ENCODE data around the gene STK32B. TPM values are rescaled to one million over a fixed set of nuclear protein-coding genes. Genes with fewer than 3 reads are reported as not detected.

Gene STK32B
- total RNA-seq, 2 experiments from 2014 or later, result not detected

GRCh38 chr4:5337731-5338130 is 286.5 kb downstream of the STK32B start:
- intact Hi-C loops (cut with micrococcal nuclease; ENCODE audit: unreplicated experiment), result no loop called here
- CTCF ChIA-PET (ENCODE audit: unreplicated experiment), result no interaction called here
- no peaks in the 10 kb centered on the region for H3K9me2 ChIP-seq (ENCODE audit: insufficient read depth, low read length)
- no peaks in the 10 kb centered on the region for H4K20me1 ChIP-seq (ENCODE audit: insufficient read depth, low read length)
- no peaks in the 10 kb centered on the region for H3K79me2 ChIP-seq (ENCODE audit: insufficient read depth, low read depth, low read length)
- H3K4me3 ChIP-seq (ENCODE audit: low read depth, low read length, poor library complexity, severe bottlenecking), result no peak overlapping the region
- H3K36me3 ChIP-seq (ENCODE audit: insufficient read depth, low read length), result no peaks in the 10 kb centered on the region
- H2AFZ ChIP-seq (ENCODE audit: low read length), result no peak overlapping the region
- POLR2A ChIA-PET, result no interaction called here
- no peak overlapping the region for H3K4me2 ChIP-seq (ENCODE audit: low read length)
- no peak for DNase-seq (ENCODE audit: low spot score)
- TF ChIP-seq EZH2phosphoT487 (IDR thresholded peaks at IDR 0.05; ENCODE audit: borderline replicate concordance, low read depth, low read length) (no peak), CTCF (conservative IDR thresholded peaks at IDR 0.05; ENCODE audit: low read length) (no peak)
- no peaks in the 10 kb centered on the region for H3K9me3 ChIP-seq (ENCODE audit: low read length)
- no peak overlapping the region for H3K27ac ChIP-seq (ENCODE audit: low read depth, low read length, poor library complexity, severe bottlenecking)
- no peaks in the 10 kb centered on the region for H3K4me1 ChIP-seq (ENCODE audit: insufficient read depth, low read length, poor library complexity, severe bottlenecking)
- BruUV-seq (replicated peaks), result no TSS peak

GRCh38 chr4:5338531-5338930 is 287.3 kb downstream of the STK32B start:
- Histone ChIP-seq H3K27ac (ENCODE audit: low read depth, low read length, poor library complexity, severe bottlenecking) (no peak overlapping the region), H3K9me2 (ENCODE audit: insufficient read depth, low read length) (no peaks in the 10 kb centered on the region), H4K20me1 (ENCODE audit: insufficient read depth, low read length) (no peaks in the 10 kb centered on the region), H3K79me2 (ENCODE audit: insufficient read depth, low read depth, low read length) (no peaks in the 10 kb centered on the region), H3K36me3 (ENCODE audit: insufficient read depth, low read length) (no peaks in the 10 kb centered on the region), H2AFZ (ENCODE audit: low read length) (no peak overlapping the region), H3K9me3 (ENCODE audit: low read length) (no peaks in the 10 kb centered on the region), H3K4me3 (ENCODE audit: low read depth, low read length, poor library complexity, severe bottlenecking) (no peak overlapping the region), H3K4me2 (ENCODE audit: low read length) (no peak overlapping the region), H3K4me1 (ENCODE audit: insufficient read depth, low read length, poor library complexity, severe bottlenecking) (no peaks in the 10 kb centered on the region)
- ChIA-PET CTCF (ENCODE audit: unreplicated experiment) (no interaction called here), POLR2A (no interaction called here)
- DNase-seq (ENCODE audit: low spot score), result no peak
- intact Hi-C loops (cut with micrococcal nuclease; ENCODE audit: unreplicated experiment), result no loop called here
- TF ChIP-seq CTCF (conservative IDR thresholded peaks at IDR 0.05; ENCODE audit: low read length) (no peak), EZH2phosphoT487 (IDR thresholded peaks at IDR 0.05; ENCODE audit: borderline replicate concordance, low read depth, low read length) (no peak)
- no TSS peak for BruUV-seq (replicated peaks)

GRCh38 chr4:5340991-5341451 is 289.7 kb downstream of the STK32B start:
- Histone ChIP-seq H3K27ac (ENCODE audit: low read depth, low read length, poor library complexity, severe bottlenecking) (no peak overlapping the region), H3K4me2 (ENCODE audit: low read length) (no peak overlapping the region), H3K79me2 (ENCODE audit: insufficient read depth, low read depth, low read length) (no peaks in the 10 kb centered on the region), H3K9me2 (ENCODE audit: insufficient read depth, low read length) (no peaks in the 10 kb centered on the region), H3K9me3 (ENCODE audit: low read length) (no peaks in the 10 kb centered on the region), H3K4me3 (ENCODE audit: low read depth, low read length, poor library complexity, severe bottlenecking) (no peak overlapping the region), H3K36me3 (ENCODE audit: insufficient read depth, low read length) (no peaks in the 10 kb centered on the region), H3K4me1 (ENCODE audit: insufficient read depth, low read length, poor library complexity, severe bottlenecking) (no peaks in the 10 kb centered on the region), H4K20me1 (ENCODE audit: insufficient read depth, low read length) (no peaks in the 10 kb centered on the region), H2AFZ (ENCODE audit: low read length) (no peak overlapping the region)
- intact Hi-C loops (cut with micrococcal nuclease; ENCODE audit: unreplicated experiment), result no loop called here
- no TSS peak for BruUV-seq (replicated peaks)
- TF ChIP-seq EZH2phosphoT487 (IDR thresholded peaks at IDR 0.05; ENCODE audit: borderline replicate concordance, low read depth, low read length) (no peak), CTCF (conservative IDR thresholded peaks at IDR 0.05; ENCODE audit: low read length) (no peak)
- ChIA-PET CTCF (ENCODE audit: unreplicated experiment) (no interaction called here), POLR2A (no interaction called here)
- no peak for DNase-seq (ENCODE audit: low spot score)
